ENCODE results near the gene LAMC1.

DNA sequence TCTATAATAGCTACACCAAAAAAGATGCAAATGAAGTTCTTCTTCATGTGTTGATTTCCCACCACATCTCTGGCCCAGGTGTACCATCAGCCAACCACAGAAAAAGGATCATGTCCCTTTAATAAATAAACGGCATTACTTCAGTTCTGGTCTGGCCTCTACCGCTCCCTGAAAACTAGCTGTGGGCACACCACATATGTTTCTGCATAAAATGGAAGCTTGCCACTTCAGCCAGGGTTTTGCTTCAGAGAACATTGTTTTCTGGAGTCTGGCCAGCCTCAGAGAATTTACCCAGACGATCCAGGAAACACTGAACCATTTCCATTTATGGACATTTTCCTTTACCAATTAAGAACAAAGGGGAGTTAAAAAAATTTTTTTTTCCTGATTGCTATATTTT is 157.0 kb downstream of the LAMC1 start:
- TF ChIP-seq TAF1 (IDR thresholded peaks at IDR 0.05; ENCODE audit: borderline replicate concordance, low read depth, low read length) (no peak), POLR2A (IDR thresholded peaks at IDR 0.05; ENCODE audit: low read depth, low read length) (no peak), POLR2AphosphoS5 (IDR thresholded peaks at IDR 0.05; ENCODE audit: low read depth, low read length) (no peak)

Measured in GM12892 (cell line).